PFSK-1 (cell line): ENCODE results near the gene PLK5.

Experiments
- FOXP2 ChIP-seq: optimal IDR thresholded peaks from 2 replicates; pipeline ENCODE3; 2011; ENCODE audit warnings: borderline replicate concordance, control low read depth, inconsistent platforms; ENCODE audit not compliant: insufficient read depth; ENCODE audit errors: extremely low read length, extremely low read depth
- POLR2AphosphoS5 ChIP-seq: IDR thresholded peaks from 2 replicates; pipeline ENCODE4 v1.6.1; 2012; ENCODE audit warnings: low read depth, mild to moderate bottlenecking, control low read depth, low read length, moderate library complexity
- SIN3A ChIP-seq: IDR thresholded peaks from 2 replicates; pipeline ENCODE4 v1.6.1; 2012; ENCODE audit warnings: mild to moderate bottlenecking, low read length, moderate library complexity, borderline replicate concordance; ENCODE audit not compliant: insufficient read depth
- TAF1 ChIP-seq: IDR thresholded peaks from 2 replicates; pipeline ENCODE4 v1.6.1; 2012; ENCODE audit warnings: low read length, control low read depth, borderline replicate concordance; ENCODE audit not compliant: insufficient read depth
- TF ChIP-seq, protein P1 (sequence below), 2 experiments: IDR thresholded peaks; 2 replicates each; pipeline versions ENCODE4 v1.6.1 to v1.8.0; 2011 to 2012; ENCODE audit warnings: low read depth in 2 of 2, low read length in 2 of 2, control low read depth in 1 of 2, inconsistent platforms in 1 of 2, mild to moderate bottlenecking in 1 of 2, moderate library complexity in 1 of 2; ENCODE audit not compliant: insufficient read depth in 1 of 2

PLK5 gene

DNA sequence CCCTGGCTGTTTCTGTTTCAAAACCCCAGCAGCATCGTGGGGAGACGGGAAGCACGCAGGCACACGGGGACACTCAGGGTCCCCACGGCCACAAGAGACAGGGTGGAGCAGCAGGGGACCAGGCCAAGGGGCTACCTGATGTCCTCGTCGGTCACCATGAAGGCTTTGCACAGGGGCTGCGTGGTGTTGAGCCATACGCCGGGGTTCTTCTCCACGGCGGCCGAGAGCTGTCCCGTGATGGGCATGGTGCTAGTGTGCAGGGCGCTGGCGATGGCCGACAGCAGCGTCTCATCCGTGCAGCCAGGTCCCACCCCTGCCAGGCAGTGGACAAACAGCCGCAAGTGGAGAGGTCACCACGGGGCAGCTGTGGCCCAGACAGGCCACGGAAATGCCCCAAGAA is 57.1 kb downstream of the PLK5 start:
- TF ChIP-seq, protein P1, sequence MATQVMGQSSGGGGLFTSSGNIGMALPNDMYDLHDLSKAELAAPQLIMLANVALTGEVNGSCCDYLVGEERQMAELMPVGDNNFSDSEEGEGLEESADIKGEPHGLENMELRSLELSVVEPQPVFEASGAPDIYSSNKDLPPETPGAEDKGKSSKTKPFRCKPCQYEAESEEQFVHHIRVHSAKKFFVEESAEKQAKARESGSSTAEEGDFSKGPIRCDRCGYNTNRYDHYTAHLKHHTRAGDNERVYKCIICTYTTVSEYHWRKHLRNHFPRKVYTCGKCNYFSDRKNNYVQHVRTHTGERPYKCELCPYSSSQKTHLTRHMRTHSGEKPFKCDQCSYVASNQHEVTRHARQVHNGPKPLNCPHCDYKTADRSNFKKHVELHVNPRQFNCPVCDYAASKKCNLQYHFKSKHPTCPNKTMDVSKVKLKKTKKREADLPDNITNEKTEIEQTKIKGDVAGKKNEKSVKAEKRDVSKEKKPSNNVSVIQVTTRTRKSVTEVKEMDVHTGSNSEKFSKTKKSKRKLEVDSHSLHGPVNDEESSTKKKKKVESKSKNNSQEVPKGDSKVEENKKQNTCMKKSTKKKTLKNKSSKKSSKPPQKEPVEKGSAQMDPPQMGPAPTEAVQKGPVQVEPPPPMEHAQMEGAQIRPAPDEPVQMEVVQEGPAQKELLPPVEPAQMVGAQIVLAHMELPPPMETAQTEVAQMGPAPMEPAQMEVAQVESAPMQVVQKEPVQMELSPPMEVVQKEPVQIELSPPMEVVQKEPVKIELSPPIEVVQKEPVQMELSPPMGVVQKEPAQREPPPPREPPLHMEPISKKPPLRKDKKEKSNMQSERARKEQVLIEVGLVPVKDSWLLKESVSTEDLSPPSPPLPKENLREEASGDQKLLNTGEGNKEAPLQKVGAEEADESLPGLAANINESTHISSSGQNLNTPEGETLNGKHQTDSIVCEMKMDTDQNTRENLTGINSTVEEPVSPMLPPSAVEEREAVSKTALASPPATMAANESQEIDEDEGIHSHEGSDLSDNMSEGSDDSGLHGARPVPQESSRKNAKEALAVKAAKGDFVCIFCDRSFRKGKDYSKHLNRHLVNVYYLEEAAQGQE (IDR thresholded peaks at IDR 0.05; ENCODE audit: insufficient read depth in 1 of 2, low read depth in 2 of 2, low read length in 2 of 2) = no peak
- TF ChIP-seq TAF1 = no peak
- no peak for TF ChIP-seq SIN3A
- no peak for TF ChIP-seq FOXP2
- TF ChIP-seq POLR2AphosphoS5 = no peak

GRCh38 chr19:1582201-1582600 is 58.3 kb downstream of the PLK5 start:
- no peak for TF ChIP-seq FOXP2
- TF ChIP-seq, protein P1 (IDR thresholded peaks at IDR 0.05; ENCODE audit: insufficient read depth in 1 of 2, low read depth in 2 of 2, low read length in 2 of 2) = no peak
- no peak for TF ChIP-seq POLR2AphosphoS5
- no peak for TF ChIP-seq TAF1
- no peak for TF ChIP-seq SIN3A

DNA sequence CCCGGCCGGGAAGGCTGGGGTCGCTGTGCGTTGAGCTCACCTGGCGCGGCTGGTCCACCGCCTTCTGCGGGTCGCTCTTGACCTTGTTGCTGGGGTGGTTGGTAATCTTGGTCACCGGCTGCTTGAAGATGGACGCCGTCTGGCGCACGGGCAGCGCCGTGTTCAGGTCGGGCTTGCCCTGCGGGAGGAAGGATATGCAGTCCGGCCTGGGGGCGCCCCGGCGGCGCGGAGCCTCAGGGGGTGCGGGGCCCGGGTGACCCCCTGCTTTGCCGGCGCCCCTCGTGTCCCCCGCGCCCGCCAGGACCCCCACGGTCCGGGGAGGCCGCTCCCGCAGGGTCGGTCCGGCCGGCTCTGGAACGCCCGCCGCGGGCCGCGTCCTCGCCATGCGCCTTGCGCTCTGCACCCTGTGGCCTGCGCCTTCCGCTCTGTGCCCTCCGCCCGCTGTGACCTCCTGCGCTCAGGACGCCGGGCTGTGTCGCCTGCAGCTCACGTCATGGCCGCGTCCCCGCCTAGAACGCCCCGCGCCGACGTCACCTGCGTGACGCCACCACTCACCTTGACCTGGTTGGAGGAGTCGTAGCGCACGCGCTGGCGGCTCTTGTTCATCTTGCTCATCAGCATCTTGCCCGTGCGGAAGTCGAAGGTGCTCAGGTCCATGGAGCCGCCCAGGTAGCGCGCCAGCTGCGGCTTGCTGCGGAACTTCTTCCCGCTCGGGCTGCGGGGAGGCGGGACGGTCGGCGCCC is 60.8 kb downstream of the PLK5 start:
- no peak for TF ChIP-seq FOXP2
- TF ChIP-seq TAF1 = no peak
- TF ChIP-seq, protein P1 (IDR thresholded peaks at IDR 0.05; ENCODE audit: insufficient read depth in 1 of 2, low read depth in 2 of 2, low read length in 2 of 2) = no peak
- TF ChIP-seq POLR2AphosphoS5 = no peak
- TF ChIP-seq SIN3A = no peak

GRCh38 chr19:1585243-1585580 is 61.3 kb downstream of the PLK5 start:
- TF ChIP-seq, protein P1 (IDR thresholded peaks at IDR 0.05; ENCODE audit: insufficient read depth in 1 of 2, low read depth in 2 of 2, low read length in 2 of 2) = no peak
